ENCODE results near the gene TRIM65.
A peak's percentile ranks its signal among the peaks of the same experiment; 100 is the strongest.

Gene TRIM65

GRCh38 chr17:75909812-75910274, 13.1 kb upstream of the TRIM65 start:
- Mint-ChIP-seq H3K4me1 (peaks cover 3% of the 10 kb centered on the region), H3K9me3 (no peaks in the 10 kb centered on the region), H3K36me3 (ENCODE audit: low read depth) (no peaks in the 10 kb centered on the region), H3K27ac (no peak overlapping the region), H3K27me3 (ENCODE audit: low read depth, poor library complexity) (no peaks in the 10 kb centered on the region), H3K4me3 (no peak overlapping the region)
- TF ChIP-seq CTCF (IDR thresholded peaks at IDR 0.05) = no peak
- no peak for DNase-seq

- H3K36me3 Mint-ChIP-seq (ENCODE audit: low read depth) = no peaks in the 10 kb centered on the region
- H3K9me3 Mint-ChIP-seq = no peaks in the 10 kb centered on the region
- H3K27ac Mint-ChIP-seq = peak overlapping the region; percentile 37
- no peak for DNase-seq
- peaks cover 4% of the 10 kb centered on the region for H3K4me1 Mint-ChIP-seq
- H3K27me3 Mint-ChIP-seq (ENCODE audit: low read depth, poor library complexity) = no peaks in the 10 kb centered on the region
- TF ChIP-seq CTCF (IDR thresholded peaks at IDR 0.05) = no peak
- H3K4me3 Mint-ChIP-seq = no peak overlapping the region
Measured at GRCh38 chr17:75909051-75909811, 12.5 kb upstream of the TRIM65 start.

- Mint-ChIP-seq H3K27me3 (ENCODE audit: low read depth, poor library complexity) (no peaks in the 10 kb centered on the region), H3K27ac (no peak overlapping the region), H3K36me3 (ENCODE audit: low read depth) (no peaks in the 10 kb centered on the region), H3K9me3 (no peaks in the 10 kb centered on the region), H3K4me3 (no peak overlapping the region), H3K4me1 (peaks cover 8% of the 10 kb centered on the region)
- no peak for DNase-seq
- no peak for TF ChIP-seq CTCF (IDR thresholded peaks at IDR 0.05)
Measured at GRCh38 chr17:75908201-75908600, 11.4 kb upstream of the TRIM65 start.

GRCh38 chr17:75906143-75906884, 9.6 kb upstream of the TRIM65 start:
- H3K27ac Mint-ChIP-seq = no peak overlapping the region
- no peak overlapping the region for H3K4me3 Mint-ChIP-seq
- H3K4me1 Mint-ChIP-seq = peaks cover 8% of the 10 kb centered on the region
- no peaks in the 10 kb centered on the region for H3K9me3 Mint-ChIP-seq
- H3K27me3 Mint-ChIP-seq (ENCODE audit: low read depth, poor library complexity) = no peaks in the 10 kb centered on the region
- no peaks in the 10 kb centered on the region for H3K36me3 Mint-ChIP-seq (ENCODE audit: low read depth)
- TF ChIP-seq CTCF (IDR thresholded peaks at IDR 0.05) = no peak
- DNase-seq = no peak

- peak within 1 kb of the TSS; percentile 96 for H3K27ac Mint-ChIP-seq
- peak; percentile 94 for DNase-seq
- peaks cover 6% of the 10 kb centered on the region for H3K36me3 Mint-ChIP-seq (ENCODE audit: low read depth)
- peak; percentile 96 for TF ChIP-seq CTCF (IDR thresholded peaks at IDR 0.05)
- H3K4me3 Mint-ChIP-seq = peak within 1 kb of the TSS; percentile 97
- no peaks in the 10 kb centered on the region for H3K27me3 Mint-ChIP-seq (ENCODE audit: low read depth, poor library complexity)
- peaks cover 5% of the 10 kb centered on the region for H3K4me1 Mint-ChIP-seq
- no peaks in the 10 kb centered on the region for H3K9me3 Mint-ChIP-seq
Measured at GRCh38 chr17:75904749-75905521, 8.2 kb upstream of the TRIM65 start, which contains the start of gene MRPL38. Gene MRPL38, minus strand, starts transcription at chr17:75904884. Its CDS starts 9 bp downstream, at chr17:75904875.
